WTC11 (cell line): ENCODE data around the gene SIN3A.
"Not testable (repeated sequence)": the region's sequence is repeated elsewhere in the genome, so short reads cannot be mapped to it uniquely, and the experiment has no call there.

ENCODE experiments used
- USF2 ChIP-seq: sonication (generic); formaldehyde crosslinking; IDR thresholded peaks from 2 replicates; pipeline ENCODE4 v1.8.1; 2023; ENCODE audit warnings: mild to moderate bottlenecking, missing genetic modification reagents, moderate library complexity
- TF ChIP-seq, protein P1 (sequence below): fragments of 200-600 bp; IDR thresholded peaks from 2 replicates; pipeline ENCODE4 v1.8.0; 2022; ENCODE audit warnings: antibody characterized with exemption

DNA sequence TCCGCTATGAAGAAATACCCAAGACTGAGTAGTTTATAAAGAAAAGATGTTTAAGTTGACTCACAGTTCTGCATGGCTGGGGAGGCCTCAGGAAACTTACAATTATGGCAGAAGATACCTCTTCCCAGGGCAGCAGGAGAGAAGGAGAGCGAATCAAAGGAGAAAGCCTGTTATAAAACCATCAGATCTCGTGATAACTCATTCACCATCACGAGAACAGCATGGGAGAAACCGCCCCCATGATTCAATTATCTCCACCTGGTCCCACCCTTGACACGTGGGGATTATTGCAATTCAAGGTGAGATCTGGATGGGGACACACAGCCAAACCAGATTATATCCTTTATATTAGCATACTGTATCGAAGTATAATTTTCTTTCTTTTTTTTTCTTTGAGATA is 119.4 kb downstream of the SIN3A start:
- not testable (repeated sequence) for TF ChIP-seq USF2
- TF ChIP-seq, protein P1, sequence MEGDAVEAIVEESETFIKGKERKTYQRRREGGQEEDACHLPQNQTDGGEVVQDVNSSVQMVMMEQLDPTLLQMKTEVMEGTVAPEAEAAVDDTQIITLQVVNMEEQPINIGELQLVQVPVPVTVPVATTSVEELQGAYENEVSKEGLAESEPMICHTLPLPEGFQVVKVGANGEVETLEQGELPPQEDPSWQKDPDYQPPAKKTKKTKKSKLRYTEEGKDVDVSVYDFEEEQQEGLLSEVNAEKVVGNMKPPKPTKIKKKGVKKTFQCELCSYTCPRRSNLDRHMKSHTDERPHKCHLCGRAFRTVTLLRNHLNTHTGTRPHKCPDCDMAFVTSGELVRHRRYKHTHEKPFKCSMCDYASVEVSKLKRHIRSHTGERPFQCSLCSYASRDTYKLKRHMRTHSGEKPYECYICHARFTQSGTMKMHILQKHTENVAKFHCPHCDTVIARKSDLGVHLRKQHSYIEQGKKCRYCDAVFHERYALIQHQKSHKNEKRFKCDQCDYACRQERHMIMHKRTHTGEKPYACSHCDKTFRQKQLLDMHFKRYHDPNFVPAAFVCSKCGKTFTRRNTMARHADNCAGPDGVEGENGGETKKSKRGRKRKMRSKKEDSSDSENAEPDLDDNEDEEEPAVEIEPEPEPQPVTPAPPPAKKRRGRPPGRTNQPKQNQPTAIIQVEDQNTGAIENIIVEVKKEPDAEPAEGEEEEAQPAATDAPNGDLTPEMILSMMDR: not testable (repeated sequence)
